ENCODE results near the gene CEP250.
A peak's percentile ranks its signal among the peaks of the same experiment; 100 is the strongest.

Gene CEP250

GRCh38 chr20:35437599-35437998 lies 17.8 kb upstream of the CEP250 start:
- H3K27me3 ChIP-seq (ENCODE audit: control insufficient read depth in 3 of 3, insufficient read depth in 3 of 3, low read depth in 1 of 3, low read length in 3 of 3) = no peaks in the 10 kb centered on the region
- H3K4me1 ChIP-seq (ENCODE audit: control insufficient read depth in 2 of 2, insufficient read depth in 1 of 2, low read depth in 1 of 2, low read length in 2 of 2) = peaks cover 19 to 32% of the 10 kb centered on the region in 2 donors
- peak overlapping the region; percentile 91 for H2AK5ac ChIP-seq (ENCODE audit: low read depth, low read length)
- H3K27ac ChIP-seq (replicated peaks; ENCODE audit: low read length) = peak overlapping the region; percentile 65
- H2BK15ac ChIP-seq (ENCODE audit: low read length) = peak overlapping the region; percentile 71
- no peaks in the 10 kb centered on the region for H3K9me3 ChIP-seq (replicated peaks in 1 of 2; ENCODE audit: control insufficient read depth in 2 of 2, insufficient read depth in 1 of 2, low read depth in 1 of 2, low read length in 2 of 2)
- H3K14ac ChIP-seq (ENCODE audit: low read length) = peak overlapping the region; percentile 73
- peak overlapping the region; percentile 82 for H2BK12ac ChIP-seq (ENCODE audit: low read length)
- peak overlapping the region; percentile 71 for H3K18ac ChIP-seq (ENCODE audit: low read length)
- H2BK5ac ChIP-seq (ENCODE audit: low read length) = no peak overlapping the region
- H3K36me3 ChIP-seq (replicated peaks in 1 of 2; ENCODE audit: control insufficient read depth in 2 of 2, insufficient read depth in 2 of 2, low read length in 2 of 2) = no peaks in the 10 kb centered on the region
- no peak overlapping the region for H3K4ac ChIP-seq (ENCODE audit: low read length)
- no peaks in the 10 kb centered on the region for H3K79me1 ChIP-seq (ENCODE audit: low read depth, low read length)
- no CpG with 5 or more reads among the region's 8 CpGs for WGBS, 2 donors (ENCODE audit: extremely low coverage in 2 of 2, insufficient read length in 2 of 2, insufficient replicate concordance in 1 of 2)
- peak overlapping the region; percentile 82 for H2AFZ ChIP-seq (ENCODE audit: low read length)
- H3K4me2 ChIP-seq (ENCODE audit: insufficient read depth, low read length, poor library complexity, severe bottlenecking) = no peak overlapping the region
- H3K9ac ChIP-seq (ENCODE audit: low read depth, low read length, poor library complexity) = no peak overlapping the region
- no peak overlapping the region for H3K4me3 ChIP-seq (ENCODE audit: low read length in 2 of 2)
- no peak for DNase-seq (ENCODE audit: low spot score)
- H4K8ac ChIP-seq (ENCODE audit: low read depth, low read length) = no peak overlapping the region
- no peak overlapping the region for H4K91ac ChIP-seq (ENCODE audit: low read depth, low read length, poor library complexity)
- no peak overlapping the region for H2BK120ac ChIP-seq (ENCODE audit: low read depth, low read length)
- no peak overlapping the region for H3K23ac ChIP-seq (ENCODE audit: low read depth, low read length, poor library complexity)

GRCh38 chr20:35443003-35443402 lies 12.4 kb upstream of the CEP250 start:
- Histone ChIP-seq H3K9me3 (replicated peaks in 1 of 2; ENCODE audit: control insufficient read depth in 2 of 2, insufficient read depth in 1 of 2, low read depth in 1 of 2, low read length in 2 of 2) (no peaks in the 10 kb centered on the region), H2BK5ac (ENCODE audit: low read length) (no peak overlapping the region), H3K36me3 (replicated peaks in 1 of 2; ENCODE audit: control insufficient read depth in 2 of 2, insufficient read depth in 2 of 2, low read length in 2 of 2) (no peaks in the 10 kb centered on the region), H2AFZ (ENCODE audit: low read length) (no peak overlapping the region), H3K14ac (ENCODE audit: low read length) (no peak overlapping the region), H3K23ac (ENCODE audit: low read depth, low read length, poor library complexity) (no peak overlapping the region), H3K4me1 (ENCODE audit: control insufficient read depth in 2 of 2, insufficient read depth in 1 of 2, low read depth in 1 of 2, low read length in 2 of 2) (peaks cover 6 to 8% of the 10 kb centered on the region in 2 donors), H2BK120ac (ENCODE audit: low read depth, low read length) (no peak overlapping the region), H3K4ac (ENCODE audit: low read length) (no peak overlapping the region), H2BK15ac (ENCODE audit: low read length) (no peak overlapping the region), H3K4me2 (ENCODE audit: insufficient read depth, low read length, poor library complexity, severe bottlenecking) (no peak overlapping the region), H3K9ac (ENCODE audit: low read depth, low read length, poor library complexity) (no peak overlapping the region), H3K79me1 (ENCODE audit: low read depth, low read length) (no peaks in the 10 kb centered on the region), H3K4me3 (ENCODE audit: low read length in 2 of 2) (no peak overlapping the region), H2AK5ac (ENCODE audit: low read depth, low read length) (no peak overlapping the region), H3K18ac (ENCODE audit: low read length) (no peak overlapping the region), H4K91ac (ENCODE audit: low read depth, low read length, poor library complexity) (no peak overlapping the region), H2BK12ac (ENCODE audit: low read length) (no peak overlapping the region), H3K27me3 (ENCODE audit: control insufficient read depth in 3 of 3, insufficient read depth in 3 of 3, low read depth in 1 of 3, low read length in 3 of 3) (peaks cover 0 to 2% (median 0%) of the 10 kb centered on the region in 3 experiments), H3K27ac (replicated peaks; ENCODE audit: low read length) (no peak overlapping the region), H4K8ac (ENCODE audit: low read depth, low read length) (no peak overlapping the region)
- no CpG with 5 or more reads among the region's 6 CpGs for WGBS, 2 donors (ENCODE audit: extremely low coverage in 2 of 2, insufficient read length in 2 of 2, insufficient replicate concordance in 1 of 2)
- DNase-seq (ENCODE audit: low spot score) = no peak

- H3K23ac ChIP-seq (ENCODE audit: low read depth, low read length, poor library complexity) = no peak overlapping the region
- no peaks in the 10 kb centered on the region for H3K79me1 ChIP-seq (ENCODE audit: low read depth, low read length)
- H3K14ac ChIP-seq (ENCODE audit: low read length) = no peak overlapping the region
- WGBS, 2 donors (ENCODE audit: extremely low coverage in 2 of 2, insufficient read length in 2 of 2, insufficient replicate concordance in 1 of 2) = no CpG with 5 or more reads among the region's 2 CpGs
- H3K9ac ChIP-seq (ENCODE audit: low read depth, low read length, poor library complexity) = no peak overlapping the region
- no peak overlapping the region for H3K4me2 ChIP-seq (ENCODE audit: insufficient read depth, low read length, poor library complexity, severe bottlenecking)
- no peaks in the 10 kb centered on the region for H3K4me1 ChIP-seq (ENCODE audit: control insufficient read depth in 2 of 2, insufficient read depth in 1 of 2, low read depth in 1 of 2, low read length in 2 of 2)
- no peak overlapping the region for H2AFZ ChIP-seq (ENCODE audit: low read length)
- H3K9me3 ChIP-seq (replicated peaks in 1 of 2; ENCODE audit: control insufficient read depth in 2 of 2, insufficient read depth in 1 of 2, low read depth in 1 of 2, low read length in 2 of 2) = no peaks in the 10 kb centered on the region
- H2AK5ac ChIP-seq (ENCODE audit: low read depth, low read length) = no peak overlapping the region
- no peak overlapping the region for H3K4me3 ChIP-seq (ENCODE audit: low read length in 2 of 2)
- no peak overlapping the region for H3K4ac ChIP-seq (ENCODE audit: low read length)
- peaks cover 0 to 2% (median 0%) of the 10 kb centered on the region in 3 experiments for H3K27me3 ChIP-seq (ENCODE audit: control insufficient read depth in 3 of 3, insufficient read depth in 3 of 3, low read depth in 1 of 3, low read length in 3 of 3)
- H2BK120ac ChIP-seq (ENCODE audit: low read depth, low read length) = no peak overlapping the region
- no peak for DNase-seq (ENCODE audit: low spot score)
- no peak overlapping the region for H2BK5ac ChIP-seq (ENCODE audit: low read length)
- no peak overlapping the region for H3K27ac ChIP-seq (replicated peaks; ENCODE audit: low read length)
- H2BK15ac ChIP-seq (ENCODE audit: low read length) = no peak overlapping the region
- H2BK12ac ChIP-seq (ENCODE audit: low read length) = no peak overlapping the region
- H3K18ac ChIP-seq (ENCODE audit: low read length) = no peak overlapping the region
- no peak overlapping the region for H4K91ac ChIP-seq (ENCODE audit: low read depth, low read length, poor library complexity)
- H4K8ac ChIP-seq (ENCODE audit: low read depth, low read length) = no peak overlapping the region
- no peaks in the 10 kb centered on the region for H3K36me3 ChIP-seq (replicated peaks in 1 of 2; ENCODE audit: control insufficient read depth in 2 of 2, insufficient read depth in 2 of 2, low read length in 2 of 2)
Measured at GRCh38 chr20:35444226-35444625, 11.2 kb upstream of the CEP250 start.

- Histone ChIP-seq H2BK15ac (ENCODE audit: low read length) (no peak overlapping the region), H2AK5ac (ENCODE audit: low read depth, low read length) (no peak overlapping the region), H3K14ac (ENCODE audit: low read length) (no peak overlapping the region), H3K4me2 (ENCODE audit: insufficient read depth, low read length, poor library complexity, severe bottlenecking) (no peak overlapping the region), H2BK12ac (ENCODE audit: low read length) (no peak overlapping the region), H3K23ac (ENCODE audit: low read depth, low read length, poor library complexity) (no peak overlapping the region), H2BK120ac (ENCODE audit: low read depth, low read length) (no peak overlapping the region), H4K8ac (ENCODE audit: low read depth, low read length) (no peak overlapping the region), H3K27ac (replicated peaks; ENCODE audit: low read length) (no peak overlapping the region), H2AFZ (ENCODE audit: low read length) (no peak overlapping the region), H3K4me3 (ENCODE audit: low read length in 2 of 2) (no peak overlapping the region), H3K9ac (ENCODE audit: low read depth, low read length, poor library complexity) (no peak overlapping the region), H3K18ac (ENCODE audit: low read length) (no peak overlapping the region), H4K91ac (ENCODE audit: low read depth, low read length, poor library complexity) (no peak overlapping the region), H3K4ac (ENCODE audit: low read length) (no peak overlapping the region), H3K36me3 (replicated peaks in 1 of 2; ENCODE audit: control insufficient read depth in 2 of 2, insufficient read depth in 2 of 2, low read length in 2 of 2) (no peaks in the 10 kb centered on the region), H2BK5ac (ENCODE audit: low read length) (no peak overlapping the region), H3K9me3 (replicated peaks in 1 of 2; ENCODE audit: control insufficient read depth in 2 of 2, insufficient read depth in 1 of 2, low read depth in 1 of 2, low read length in 2 of 2) (no peaks in the 10 kb centered on the region), H3K79me1 (ENCODE audit: low read depth, low read length) (no peaks in the 10 kb centered on the region), H3K4me1 (ENCODE audit: control insufficient read depth in 2 of 2, insufficient read depth in 1 of 2, low read depth in 1 of 2, low read length in 2 of 2) (peaks cover 0 to 5% of the 10 kb centered on the region in 2 donors), H3K27me3 (ENCODE audit: control insufficient read depth in 3 of 3, insufficient read depth in 3 of 3, low read depth in 1 of 3, low read length in 3 of 3) (peaks cover 0 to 2% (median 0%) of the 10 kb centered on the region in 3 experiments)
- no peak for DNase-seq (ENCODE audit: low spot score)
- no CpG with 5 or more reads among the region's 11 CpGs for WGBS, 2 donors (ENCODE audit: extremely low coverage in 2 of 2, insufficient read length in 2 of 2, insufficient replicate concordance in 1 of 2)
Measured at GRCh38 chr20:35446356-35447078, 8.9 kb upstream of the CEP250 start.

Measured in neuronal stem cell (in vitro differentiated cells).